Measurements from ENCODE around the gene GSTO1. TPM values are rescaled to one million over a fixed set of nuclear protein-coding genes. Genes with fewer than 3 reads are reported as not detected.

The GSTO1 gene
- 170 and 193 TPM in 2 replicates for total RNA-seq (ENCODE audit: low replicate concordance)

GRCh38 chr10:104254493-104255310 is at the start of gene GSTO1:
TSS of gene GSTO1 (plus strand) at chr10:104254892. CDS start at chr10:104254929, 37 bp downstream.

GRCh38 chr10:104231784-104232612 is 22.7 kb upstream of the GSTO1 start, which contains the start of gene CFAP43:
TSS of gene CFAP43 (minus strand) at chr10:104232364. CDS start at chr10:104232246, 118 bp downstream.

GRCh38 chr10:104268713-104269645 is 14.3 kb downstream of the GSTO1 start, which contains the start of gene GSTO2:
TSS of gene GSTO2 (plus strand) at chr10:104269184. CDS start at chr10:104274916, 5,732 bp downstream.

Other genes with a start within 250 kb of the GSTO1 start
- gene COL17A1, start 169.0 kb upstream of the GSTO1 start, total RNA-seq (ENCODE audit: low replicate concordance) = 0.23 and 0.45 TPM in 2 replicates
- gene SFR1, start 132.7 kb upstream of the GSTO1 start, total RNA-seq (ENCODE audit: low replicate concordance) = 1.2 and 4.4 TPM in 2 replicates
- gene CFAP43, start 22.5 kb upstream of the GSTO1 start, total RNA-seq (ENCODE audit: low replicate concordance) = 0.08 and 0.23 TPM in 2 replicates
- 0.47 and 1.1 TPM in 2 replicates for gene GSTO2, start 14.3 kb downstream of the GSTO1 start, total RNA-seq (ENCODE audit: low replicate concordance)
- gene ITPRIP, start 83.6 kb downstream of the GSTO1 start, total RNA-seq (ENCODE audit: low replicate concordance) = 4.0 and 8.0 TPM in 2 replicates
- gene CFAP58, start 98.9 kb downstream of the GSTO1 start, total RNA-seq (ENCODE audit: low replicate concordance) = 0.47 and 0.75 TPM in 2 replicates